Thyroid gland (tissue), 4 donors: Measurements from ENCODE around the gene ZMIZ1.

ENCODE experiments used
- POLR2A ChIP-seq, 2 donors: fragments of 450-650 bp; IDR thresholded peaks; one replicate each; pipeline ENCODE4 v1.6.1; 2017; ENCODE audit warnings: antibody characterized with exemption in 2 of 2, mild to moderate bottlenecking in 2 of 2, moderate library complexity in 1 of 2
- TF ChIP-seq, protein P1 (sequence below), 6 experiments: fragments of 200-600 bp in 3 of 6; fragments of 450-650 bp in 3 of 6; sonication (generic) in 3 of 6; IDR thresholded peaks; one replicate each; pipeline ENCODE4 v1.5.1; 2016 to 2019; ENCODE audit warnings: antibody characterized with exemption in 6 of 6, mild to moderate bottlenecking in 2 of 6, inconsistent platforms in 1 of 6, moderate library complexity in 1 of 6

DNA sequence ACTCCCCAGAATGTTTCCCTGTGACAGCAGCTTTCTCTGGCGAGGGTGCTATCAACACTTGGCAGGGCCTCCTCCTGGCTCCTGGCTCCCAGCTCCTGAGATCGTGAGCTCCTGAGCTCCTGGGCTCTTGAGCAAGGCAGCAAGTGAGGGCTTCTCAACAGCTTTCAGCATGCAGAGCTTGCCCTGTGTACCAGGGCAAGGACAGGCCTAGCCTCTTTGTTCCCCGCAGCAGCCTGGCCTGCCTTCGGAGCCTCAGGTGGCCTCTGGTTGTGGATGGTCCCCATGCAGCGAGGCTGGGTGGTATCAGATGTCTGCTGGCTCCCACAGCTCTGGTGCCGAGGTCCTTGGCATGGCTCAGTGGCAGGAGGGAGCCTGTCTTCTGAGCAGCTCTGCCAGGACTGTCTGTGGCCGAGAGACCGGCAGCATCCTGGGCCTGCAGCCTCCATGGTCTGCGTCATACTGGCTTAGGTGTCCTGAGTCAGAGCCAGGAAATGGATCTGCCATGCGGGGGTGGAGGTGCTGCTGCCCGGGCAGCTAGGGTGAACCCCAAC, 44.2 kb downstream of the ZMIZ1 start:
- TF ChIP-seq, protein P1, sequence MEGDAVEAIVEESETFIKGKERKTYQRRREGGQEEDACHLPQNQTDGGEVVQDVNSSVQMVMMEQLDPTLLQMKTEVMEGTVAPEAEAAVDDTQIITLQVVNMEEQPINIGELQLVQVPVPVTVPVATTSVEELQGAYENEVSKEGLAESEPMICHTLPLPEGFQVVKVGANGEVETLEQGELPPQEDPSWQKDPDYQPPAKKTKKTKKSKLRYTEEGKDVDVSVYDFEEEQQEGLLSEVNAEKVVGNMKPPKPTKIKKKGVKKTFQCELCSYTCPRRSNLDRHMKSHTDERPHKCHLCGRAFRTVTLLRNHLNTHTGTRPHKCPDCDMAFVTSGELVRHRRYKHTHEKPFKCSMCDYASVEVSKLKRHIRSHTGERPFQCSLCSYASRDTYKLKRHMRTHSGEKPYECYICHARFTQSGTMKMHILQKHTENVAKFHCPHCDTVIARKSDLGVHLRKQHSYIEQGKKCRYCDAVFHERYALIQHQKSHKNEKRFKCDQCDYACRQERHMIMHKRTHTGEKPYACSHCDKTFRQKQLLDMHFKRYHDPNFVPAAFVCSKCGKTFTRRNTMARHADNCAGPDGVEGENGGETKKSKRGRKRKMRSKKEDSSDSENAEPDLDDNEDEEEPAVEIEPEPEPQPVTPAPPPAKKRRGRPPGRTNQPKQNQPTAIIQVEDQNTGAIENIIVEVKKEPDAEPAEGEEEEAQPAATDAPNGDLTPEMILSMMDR (IDR thresholded peaks at IDR 0.05) = no peak
- no peak for TF ChIP-seq POLR2A (IDR thresholded peaks at IDR 0.05)
